ENCODE measurements around the gene SLC51B.
A peak's percentile ranks its signal among the peaks of the same experiment; 100 is the strongest.
"Not testable (repeated sequence)": the region's sequence is repeated elsewhere in the genome, so short reads cannot be mapped to it uniquely, and the experiment has no call there.

SLC51B gene

GRCh38 chr15:65060641-65061397, 15.6 kb downstream of the SLC51B start:
- H3K4me3 ChIP-seq (ENCODE audit: low read depth, low read length), result no peak overlapping the region
- no peak for DNase-seq (ENCODE audit: low read depth)

GRCh38 chr15:65062061-65062460, 16.9 kb downstream of the SLC51B start:
- no peak for DNase-seq (ENCODE audit: low read depth)
- no peak overlapping the region for H3K4me3 ChIP-seq (ENCODE audit: low read depth, low read length)

GRCh38 chr15:65062726-65063125, 17.5 kb downstream of the SLC51B start:
- H3K4me3 ChIP-seq (ENCODE audit: low read depth, low read length), result no peak overlapping the region
- no peak for DNase-seq (ENCODE audit: low read depth)

GRCh38 chr15:65066001-65066634, 20.9 kb downstream of the SLC51B start:
- no peak overlapping the region for H3K4me3 ChIP-seq (ENCODE audit: low read depth, low read length)
- no peak for DNase-seq (ENCODE audit: low read depth)

GRCh38 chr15:65066635-65067316, 21.6 kb downstream of the SLC51B start:
- no peak for DNase-seq (ENCODE audit: low read depth)
- no peak overlapping the region for H3K4me3 ChIP-seq (ENCODE audit: low read depth, low read length)

- peak overlapping the region; percentile 15 for H3K4me3 ChIP-seq (ENCODE audit: low read depth, low read length)
- no peak for DNase-seq (ENCODE audit: low read depth)
These were observed 22.1 kb downstream of the SLC51B start for GRCh38 chr15:65067317-65067644.

- H3K4me3 ChIP-seq (ENCODE audit: low read depth, low read length), result peak within 1 kb of the TSS; percentile 15
- DNase-seq (ENCODE audit: low read depth), result no peak
These were observed 22.6 kb downstream of the SLC51B start, which contains the start of gene RASL12 for GRCh38 chr15:65067645-65068402. RASL12 (minus strand) TSS chr15:65067991; CDS start chr15:65067835, 156 bp downstream.

GRCh38 chr15:65068403-65068788, 23.2 kb downstream of the SLC51B start:
- H3K4me3 ChIP-seq (ENCODE audit: low read depth, low read length), result no peak overlapping the region
- DNase-seq (ENCODE audit: low read depth), result no peak

- DNase-seq (ENCODE audit: low read depth), result peak; percentile 90
- no peak overlapping the region for H3K4me3 ChIP-seq (ENCODE audit: low read depth, low read length)
These were observed 24.0 kb downstream of the SLC51B start for GRCh38 chr15:65069179-65069578.

GRCh38 chr15:65069779-65070546, 24.8 kb downstream of the SLC51B start:
- H3K4me3 ChIP-seq (ENCODE audit: low read depth, low read length), result no peak overlapping the region
- DNase-seq (ENCODE audit: low read depth), result no peak

- DNase-seq (ENCODE audit: low read depth), result peak; percentile 23
- no peak overlapping the region for H3K4me3 ChIP-seq (ENCODE audit: low read depth, low read length)
These were observed 26.2 kb downstream of the SLC51B start for GRCh38 chr15:65071381-65071811.

- DNase-seq (ENCODE audit: low read depth), result peak; percentile 51
- no peak overlapping the region for H3K4me3 ChIP-seq (ENCODE audit: low read depth, low read length)
These were observed 26.8 kb downstream of the SLC51B start for GRCh38 chr15:65072027-65072426.

GRCh38 chr15:65072617-65073016, 27.4 kb downstream of the SLC51B start:
- H3K4me3 ChIP-seq (ENCODE audit: low read depth, low read length), result no peak overlapping the region
- no peak for DNase-seq (ENCODE audit: low read depth)

- not testable (repeated sequence) for H3K4me3 ChIP-seq (ENCODE audit: low read depth, low read length); DNase-seq (ENCODE audit: low read depth)
These were observed 29.8 kb downstream of the SLC51B start for GRCh38 chr15:65074946-65075345.

GRCh38 chr15:65075607-65076395, 30.6 kb downstream of the SLC51B start:
- DNase-seq (ENCODE audit: low read depth); H3K4me3 ChIP-seq (ENCODE audit: low read depth, low read length): not testable (repeated sequence)

GRCh38 chr15:65076486-65077290, 31.5 kb downstream of the SLC51B start, which contains the start of gene KBTBD13:
KBTBD13 (plus strand) TSS chr15:65076746; CDS start chr15:65076816, 70 bp downstream.
- H3K4me3 ChIP-seq (ENCODE audit: low read depth, low read length), result no peak within 1 kb of the TSS

GRCh38 chr15:65077291-65077980, 32.2 kb downstream of the SLC51B start:
- no peak for DNase-seq (ENCODE audit: low read depth)
- no peak overlapping the region for H3K4me3 ChIP-seq (ENCODE audit: low read depth, low read length)

More at GRCh38 chr15:65076486-65077290, 31.5 kb downstream of the SLC51B start, which contains the start of gene KBTBD13:
- no peak for DNase-seq (ENCODE audit: low read depth)

Data from skeletal muscle cell (primary cell).